ENCODE measurements around the gene SDK1.

DNA sequence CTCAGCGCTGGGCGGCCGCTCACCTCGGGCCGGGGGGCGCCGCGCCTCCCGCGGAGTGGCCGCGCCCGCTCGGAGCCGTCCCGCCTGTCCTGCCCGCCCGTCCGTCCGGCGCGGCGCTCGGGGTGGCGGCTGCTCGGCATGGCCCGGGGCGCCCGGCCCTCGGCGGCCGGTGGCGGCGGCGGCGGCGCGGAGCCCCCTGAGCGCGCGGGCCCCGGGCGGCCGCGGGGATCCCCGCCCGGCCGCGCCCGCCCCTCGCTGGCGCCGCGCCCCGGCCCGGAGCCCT lies 338 bp downstream of the SDK1 start:
- TF ChIP-seq, protein P1, sequence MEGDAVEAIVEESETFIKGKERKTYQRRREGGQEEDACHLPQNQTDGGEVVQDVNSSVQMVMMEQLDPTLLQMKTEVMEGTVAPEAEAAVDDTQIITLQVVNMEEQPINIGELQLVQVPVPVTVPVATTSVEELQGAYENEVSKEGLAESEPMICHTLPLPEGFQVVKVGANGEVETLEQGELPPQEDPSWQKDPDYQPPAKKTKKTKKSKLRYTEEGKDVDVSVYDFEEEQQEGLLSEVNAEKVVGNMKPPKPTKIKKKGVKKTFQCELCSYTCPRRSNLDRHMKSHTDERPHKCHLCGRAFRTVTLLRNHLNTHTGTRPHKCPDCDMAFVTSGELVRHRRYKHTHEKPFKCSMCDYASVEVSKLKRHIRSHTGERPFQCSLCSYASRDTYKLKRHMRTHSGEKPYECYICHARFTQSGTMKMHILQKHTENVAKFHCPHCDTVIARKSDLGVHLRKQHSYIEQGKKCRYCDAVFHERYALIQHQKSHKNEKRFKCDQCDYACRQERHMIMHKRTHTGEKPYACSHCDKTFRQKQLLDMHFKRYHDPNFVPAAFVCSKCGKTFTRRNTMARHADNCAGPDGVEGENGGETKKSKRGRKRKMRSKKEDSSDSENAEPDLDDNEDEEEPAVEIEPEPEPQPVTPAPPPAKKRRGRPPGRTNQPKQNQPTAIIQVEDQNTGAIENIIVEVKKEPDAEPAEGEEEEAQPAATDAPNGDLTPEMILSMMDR (IDR thresholded peaks at IDR 0.05), result no peak
- no peak for TF ChIP-seq POLR2A (IDR thresholded peaks at IDR 0.05)
